DOHH2 (cell line): ENCODE results near the gene RESF1.

Source experiments
- H3F3A ChIP-seq: fragments of 200-600 bp; sonication (generic), shearing (Covaris generic); 2 replicates; pipeline ENCODE4 v1.6.0; 2016; ENCODE audit warnings: antibody characterized with exemption, mild to moderate bottlenecking; ENCODE audit not compliant: control insufficient read depth, insufficient read depth
- H3K27ac ChIP-seq: fragments of 200-600 bp; sonication (generic); 2 replicates; pipeline ENCODE4 v1.5.1; 2014; ENCODE audit warnings: low read depth, mild to moderate bottlenecking, low read length, moderate library complexity
- H3K27me3 ChIP-seq: fragments of 200-600 bp; sonication (generic); 2 replicates; pipeline ENCODE4 v1.6.1; 2014; ENCODE audit warnings: mild to moderate bottlenecking, low read length, mixed read lengths; ENCODE audit not compliant: control insufficient read depth
- H3K36me3 ChIP-seq: fragments of 200-600 bp; sonication (generic); 2 replicates; pipeline ENCODE4 v1.6.1; 2014; ENCODE audit warnings: mild to moderate bottlenecking, low read length, moderate library complexity, mixed read lengths; ENCODE audit not compliant: control insufficient read depth
- H3K4me1 ChIP-seq: fragments of 200-600 bp; sonication (generic); 2 replicates; pipeline ENCODE4 v1.6.1; 2014; ENCODE audit warnings: mild to moderate bottlenecking, low read length, mixed read lengths; ENCODE audit not compliant: control insufficient read depth
- H3K4me2 ChIP-seq: fragments of 200-600 bp; sonication (generic); 2 replicates; pipeline ENCODE4 v1.6.0; 2014; ENCODE audit warnings: mild to moderate bottlenecking, low read length, moderate library complexity
- H3K4me3 ChIP-seq: fragments of 200-600 bp; sonication (generic); 2 replicates; pipeline ENCODE4 v1.5.1; 2014; ENCODE audit warnings: mild to moderate bottlenecking, low read length, mixed read lengths
- H3K79me2 ChIP-seq: fragments of 200-600 bp; sonication (generic); 2 replicates; pipeline ENCODE4 v1.6.1; 2014; ENCODE audit warnings: mild to moderate bottlenecking, low read length, mixed read lengths; ENCODE audit not compliant: control insufficient read depth
- H3K9me2 ChIP-seq: fragments of 200-600 bp; sonication (generic); replicated peaks from 2 replicates; pipeline ENCODE4 v1.6.1; 2014; ENCODE audit warnings: mild to moderate bottlenecking, low read length, mixed read lengths; ENCODE audit not compliant: control insufficient read depth
- H3K9me3 ChIP-seq: fragments of 200-600 bp; sonication (generic); 2 replicates; pipeline ENCODE4 v1.6.1; 2014; ENCODE audit warnings: antibody characterized with exemption, low read length, mixed read lengths; ENCODE audit not compliant: control insufficient read depth, insufficient read depth
- H4K20me1 ChIP-seq: fragments of 200-600 bp; sonication (generic); 2 replicates; pipeline ENCODE4 v1.6.0; 2014; ENCODE audit warnings: low read depth, mild to moderate bottlenecking, antibody characterized with exemption, low read length, moderate library complexity; ENCODE audit not compliant: control insufficient read depth, insufficient read depth
- CTCF ChIP-seq: fragments of 200-600 bp; sonication (generic); IDR thresholded peaks from one replicate; pipeline ENCODE4 v1.5.1; 2014; ENCODE audit warnings: antibody characterized with exemption, mild to moderate bottlenecking, low read depth, low read length; ENCODE audit not compliant: poor library complexity, severe bottlenecking
- EZH2phosphoT487 ChIP-seq: fragments of 200-600 bp; sonication (generic); IDR thresholded peaks from 2 replicates; pipeline ENCODE4 v1.6.1; 2017; ENCODE audit warnings: borderline replicate concordance, mild to moderate bottlenecking, antibody characterized with exemption, low read length, moderate library complexity, mixed read lengths

Gene RESF1

GRCh38 chr12:31954925-31955858 is 4.0 kb upstream of the RESF1 start:
- Histone ChIP-seq H3K36me3 (peaks cover under 1% of the 10 kb centered on the region), H4K20me1 (no peaks in the 10 kb centered on the region), H3K27ac (no peak overlapping the region), H3F3A (peaks cover 18% of the 10 kb centered on the region), H3K27me3 (no peaks in the 10 kb centered on the region), H3K4me2 (no peak overlapping the region), H3K9me2 (no peaks in the 10 kb centered on the region), H3K4me3 (no peak overlapping the region), H3K79me2 (peaks cover 15% of the 10 kb centered on the region), H3K4me1 (peaks cover 37% of the 10 kb centered on the region), H3K9me3 (no peaks in the 10 kb centered on the region)
- no peak for TF ChIP-seq EZH2phosphoT487
- TF ChIP-seq CTCF = no peak

- Histone ChIP-seq H3K36me3 (peaks cover 35% of the 10 kb centered on the region), H3K4me1 (peaks cover 44% of the 10 kb centered on the region), H3K27ac (peak overlapping the region; percentile 70), H3K4me3 (peak overlapping the region; percentile 82), H3K27me3 (no peaks in the 10 kb centered on the region), H3K4me2 (peak overlapping the region; percentile 92), H3K9me3 (no peaks in the 10 kb centered on the region), H3F3A (peaks cover 10% of the 10 kb centered on the region), H3K9me2 (no peaks in the 10 kb centered on the region), H3K79me2 (peaks cover 50% of the 10 kb centered on the region), H4K20me1 (peaks cover 4% of the 10 kb centered on the region)
- TF ChIP-seq EZH2phosphoT487 = no peak
- TF ChIP-seq CTCF = no peak
Measured at GRCh38 chr12:31958569-31959160, 550 bp upstream of the RESF1 start.

GRCh38 chr12:31959701-31960391 is 631 bp downstream of the RESF1 start:
- TF ChIP-seq CTCF (no peak), EZH2phosphoT487 (no peak)
- Histone ChIP-seq H3K4me1 (peaks cover 45% of the 10 kb centered on the region), H3K9me3 (peaks cover 5% of the 10 kb centered on the region; the same call in 1 of the 2 replicates), H3K36me3 (peaks cover 47% of the 10 kb centered on the region), H4K20me1 (peaks cover 4% of the 10 kb centered on the region), H3K4me2 (peak overlapping the region; percentile 92), H3F3A (peaks cover 10% of the 10 kb centered on the region), H3K9me2 (no peaks in the 10 kb centered on the region), H3K27me3 (no peaks in the 10 kb centered on the region), H3K4me3 (peak overlapping the region; percentile 82), H3K27ac (peak overlapping the region; percentile 70), H3K79me2 (peaks cover 62% of the 10 kb centered on the region)
